Upper lobe of left lung (tissue), 6 donors: Measurements from ENCODE around the gene PDZK1IP1. TPM values are rescaled to one million over a fixed set of nuclear protein-coding genes. Genes with fewer than 3 reads are reported as not detected.

ENCODE experiments used
- ATAC-seq, 2 donors: fragments of 200-7000 bp; cut with Tn5 transposase; one replicate each; pipeline ENCODE4 v1.9.1; 2022; ENCODE audit warnings: mild to moderate bottlenecking in 2 of 2, moderate library complexity in 2 of 2; ENCODE audit not compliant: low FRiP score in 2 of 2
- DNase-seq, 2 donors: peaks; one replicate each; pipeline ENCODE4 v3.0.0-alpha.2; 2019 to 2020
- H3K27ac ChIP-seq, 4 donors: fragments of 200-600 bp; sonication (generic); one replicate each; pipeline ENCODE4 v1.5.1; 2016 to 2019
- H3K27me3 ChIP-seq, 4 donors: fragments of 200-600 bp; sonication (generic); one replicate each; pipeline ENCODE4 v1.5.1; 2017 to 2019
- H3K36me3 ChIP-seq, 4 donors: fragments of 200-600 bp; sonication (generic); one replicate each; pipeline ENCODE4 v1.5.1; 2016 to 2019
- H3K4me1 ChIP-seq, 4 donors: fragments of 200-600 bp; sonication (generic); one replicate each; pipeline ENCODE4 v1.5.1; 2018 to 2019
- H3K4me3 ChIP-seq, 4 donors: fragments of 200-600 bp; sonication (generic); one replicate each; pipeline ENCODE4 v1.5.1; 2017 to 2019; ENCODE audit warnings: mild to moderate bottlenecking in 2 of 4, moderate library complexity in 1 of 4
- H3K9me3 ChIP-seq, 4 donors: fragments of 200-600 bp; sonication (generic); one replicate each; pipeline ENCODE4 v1.5.1; 2018 to 2019
- EP300 ChIP-seq, 4 donors: sonication (generic); formaldehyde crosslinking; IDR thresholded peaks; one replicate each; pipeline ENCODE4 v1.5.1; 2017; ENCODE audit warnings: antibody characterized with exemption in 4 of 4, control low read depth in 2 of 4
- POLR2A ChIP-seq, 4 donors: fragments of 450-650 bp; IDR thresholded peaks; one replicate each; pipeline ENCODE4 v1.5.1; 2016 to 2017; ENCODE audit warnings: antibody characterized with exemption in 4 of 4, mild to moderate bottlenecking in 2 of 4
- POLR2AphosphoS5 ChIP-seq, 2 donors: sonication (generic); formaldehyde crosslinking; IDR thresholded peaks; one replicate each; pipeline ENCODE4 v1.5.1; 2017; ENCODE audit warnings: antibody characterized with exemption in 2 of 2
- WGBS, 2 donors: methylation state at CpG; one replicate each; pipeline ENCODE4 v1.1.5; 2017 to 2018; 5-methylcytosine and 5-hydroxymethylcytosine counted together
- total RNA-seq, 6 donors: library from RNA; depleted of rRNA in 4 of 6; stranded (reverse); fragments of >200 nt in 4 of 6; gene quantifications; one replicate each; pipeline versions ENCODE4 v1.1.0 to v1.2.1, GENCODE V29; 2016 to 2021
- TF ChIP-seq, protein P1 (sequence below), 6 experiments: fragments of 450-650 bp in 4 of 6; fragments of 200-600 bp in 2 of 6; sonication (generic) in 2 of 6; IDR thresholded peaks; one replicate each; pipeline ENCODE4 v1.5.1; 2016 to 2019; ENCODE audit warnings: antibody characterized with exemption in 6 of 6
- donor health status: DM: no; HTN: no; CAD: no; lungs with moderate emphysema.
- donor health status: DM: no; HTN: yes; CAD: no; lungs with severe emphysema.

The PDZK1IP1 gene
- total RNA-seq, 6 donors from 2014 or later, result 17.8 to 57.6 (median 41.4) TPM

DNA sequence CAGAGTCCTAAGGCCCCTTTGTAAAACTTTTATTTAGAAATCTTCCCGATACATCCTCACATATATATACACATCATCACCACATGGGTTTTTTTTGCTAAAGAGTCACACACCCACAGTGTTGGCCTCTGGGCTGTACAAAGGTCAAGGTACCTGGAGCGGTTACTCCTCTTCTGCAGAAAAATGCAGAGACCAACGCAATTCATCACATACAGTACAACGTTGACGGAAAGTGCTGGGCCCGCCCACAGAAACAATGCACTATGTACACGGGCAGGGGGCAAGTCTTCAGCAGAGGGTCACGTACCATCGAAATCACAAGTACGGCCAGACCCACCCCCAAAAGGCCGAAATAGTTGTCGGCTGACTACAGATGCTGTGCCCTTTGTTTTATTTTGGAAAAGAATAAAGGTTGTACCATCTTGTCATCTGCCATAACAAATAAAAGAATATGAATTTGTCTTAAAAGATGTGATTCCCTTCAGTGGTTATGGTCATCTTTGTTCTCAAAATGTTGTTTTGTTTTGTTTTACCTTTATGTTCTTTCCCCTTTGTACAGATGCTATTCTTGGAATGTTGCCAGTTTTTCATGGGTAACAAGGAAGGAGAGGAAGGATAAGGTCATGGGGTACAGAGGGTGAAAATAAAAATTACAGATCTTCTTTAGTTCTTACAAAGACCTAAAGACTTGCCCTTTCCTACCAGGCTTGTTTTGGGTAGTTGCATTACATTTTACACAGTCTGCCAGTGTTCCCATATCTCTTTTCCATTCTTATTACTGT, 26.6 kb upstream of the PDZK1IP1 start:
- no peak for ATAC-seq
- H3K27ac ChIP-seq, result no peak overlapping the region
- H3K36me3 ChIP-seq, result peaks cover 0 to 15% (median 0%) of the 10 kb centered on the region in 4 donors
- no peaks in the 10 kb centered on the region for H3K27me3 ChIP-seq
- no peaks in the 10 kb centered on the region for H3K9me3 ChIP-seq
- no peak for DNase-seq
- H3K4me3 ChIP-seq, result no peak overlapping the region
- WGBS, 2 donors, result 84 to 91% methylated on average over 12 of the region's 12 CpGs
- TF ChIP-seq EP300 (IDR thresholded peaks at IDR 0.05) (no peak), POLR2A (IDR thresholded peaks at IDR 0.05) (no peak), POLR2AphosphoS5 (IDR thresholded peaks at IDR 0.05) (no peak)
- TF ChIP-seq, protein P1, sequence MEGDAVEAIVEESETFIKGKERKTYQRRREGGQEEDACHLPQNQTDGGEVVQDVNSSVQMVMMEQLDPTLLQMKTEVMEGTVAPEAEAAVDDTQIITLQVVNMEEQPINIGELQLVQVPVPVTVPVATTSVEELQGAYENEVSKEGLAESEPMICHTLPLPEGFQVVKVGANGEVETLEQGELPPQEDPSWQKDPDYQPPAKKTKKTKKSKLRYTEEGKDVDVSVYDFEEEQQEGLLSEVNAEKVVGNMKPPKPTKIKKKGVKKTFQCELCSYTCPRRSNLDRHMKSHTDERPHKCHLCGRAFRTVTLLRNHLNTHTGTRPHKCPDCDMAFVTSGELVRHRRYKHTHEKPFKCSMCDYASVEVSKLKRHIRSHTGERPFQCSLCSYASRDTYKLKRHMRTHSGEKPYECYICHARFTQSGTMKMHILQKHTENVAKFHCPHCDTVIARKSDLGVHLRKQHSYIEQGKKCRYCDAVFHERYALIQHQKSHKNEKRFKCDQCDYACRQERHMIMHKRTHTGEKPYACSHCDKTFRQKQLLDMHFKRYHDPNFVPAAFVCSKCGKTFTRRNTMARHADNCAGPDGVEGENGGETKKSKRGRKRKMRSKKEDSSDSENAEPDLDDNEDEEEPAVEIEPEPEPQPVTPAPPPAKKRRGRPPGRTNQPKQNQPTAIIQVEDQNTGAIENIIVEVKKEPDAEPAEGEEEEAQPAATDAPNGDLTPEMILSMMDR (IDR thresholded peaks at IDR 0.05), result no peak
- H3K4me1 ChIP-seq, result peaks cover 5 to 13% (median 9%) of the 10 kb centered on the region in 4 donors

GRCh38 chr1:47215713-47216112, 25.9 kb upstream of the PDZK1IP1 start:
- TF ChIP-seq EP300 (IDR thresholded peaks at IDR 0.05), result no peak
- TF ChIP-seq, protein P1 (IDR thresholded peaks at IDR 0.05), result no peak
- TF ChIP-seq POLR2A (IDR thresholded peaks at IDR 0.05), result no peak
- no peak for TF ChIP-seq POLR2AphosphoS5 (IDR thresholded peaks at IDR 0.05)
- H3K4me3 ChIP-seq, result no peak overlapping the region
- H3K27ac ChIP-seq, result no peak overlapping the region
- DNase-seq (no peak), ATAC-seq (no peak)
- WGBS, 2 donors, result 89% methylated on average over 4 of the region's 4 CpGs
- H3K4me1 ChIP-seq, result peaks cover 5 to 20% (median 12%) of the 10 kb centered on the region in 4 donors
- H3K36me3 ChIP-seq, result peaks cover 0 to 13% (median 0%) of the 10 kb centered on the region in 4 donors
- no peaks in the 10 kb centered on the region for H3K27me3 ChIP-seq
- no peaks in the 10 kb centered on the region for H3K9me3 ChIP-seq

- Histone ChIP-seq H3K27me3 (no peaks in the 10 kb centered on the region), H3K4me3 (no peak overlapping the region), H3K36me3 (peaks cover 0 to 3% (median 0%) of the 10 kb centered on the region in 4 donors), H3K9me3 (no peaks in the 10 kb centered on the region), H3K4me1 (peaks cover 5 to 20% (median 15%) of the 10 kb centered on the region in 4 donors), H3K27ac (no peak overlapping the region)
- TF ChIP-seq POLR2AphosphoS5 (IDR thresholded peaks at IDR 0.05) (no peak), POLR2A (IDR thresholded peaks at IDR 0.05) (no peak), EP300 (IDR thresholded peaks at IDR 0.05) (no peak)
- TF ChIP-seq, protein P1 (IDR thresholded peaks at IDR 0.05), result no peak
- WGBS, 2 donors, result 57 to 73% methylated on average over 3 of the region's 3 CpGs
- no peak for DNase-seq
- ATAC-seq, result no peak
Measured at GRCh38 chr1:47214549-47214948, 24.7 kb upstream of the PDZK1IP1 start.

DNA sequence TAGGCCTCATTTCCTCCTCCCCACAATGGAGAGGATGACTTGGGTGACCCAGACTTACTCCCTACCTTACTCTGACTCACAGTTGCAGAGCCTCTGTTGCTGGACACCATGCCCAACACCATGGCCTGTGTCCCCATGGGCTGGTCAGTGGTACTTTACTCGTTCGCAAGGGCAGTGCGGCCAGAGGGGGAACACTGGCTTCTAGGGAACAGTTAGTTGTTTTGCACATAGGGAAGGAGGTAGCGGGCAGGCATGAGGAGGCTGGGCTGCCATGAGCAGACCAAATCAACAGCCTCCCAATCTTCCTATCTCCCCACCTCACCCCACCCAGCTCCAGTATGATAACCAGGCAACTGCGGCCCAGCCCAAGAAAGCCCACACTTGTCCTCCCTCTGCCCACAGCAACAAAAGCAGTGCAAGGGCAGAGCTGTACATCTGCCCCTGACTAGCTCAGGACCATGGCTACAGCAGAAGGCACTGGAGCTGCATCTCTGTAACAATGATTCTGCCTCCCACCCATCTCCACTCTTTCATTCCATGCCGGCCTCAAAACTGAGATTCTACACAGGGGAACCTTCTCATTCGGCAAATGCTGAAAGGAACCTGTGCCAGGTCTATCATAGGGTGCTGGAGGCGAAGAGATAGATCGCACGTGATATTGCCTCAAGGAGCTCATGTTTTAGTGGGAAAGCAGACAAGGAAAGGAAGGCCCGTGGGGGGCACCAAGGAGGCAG, 23.6 kb upstream of the PDZK1IP1 start:
- Histone ChIP-seq H3K9me3 (no peaks in the 10 kb centered on the region), H3K36me3 (no peaks in the 10 kb centered on the region), H3K4me3 (no peak overlapping the region), H3K27me3 (no peaks in the 10 kb centered on the region), H3K27ac (peak overlapping the region in 3 of 4 donors; percentile 63 to 83 (median 79)), H3K4me1 (peaks cover 5 to 20% (median 15%) of the 10 kb centered on the region in 4 donors)
- WGBS, 2 donors, result 76 to 86% methylated on average over 11 of the region's 11 CpGs
- TF ChIP-seq EP300 (IDR thresholded peaks at IDR 0.05), result no peak
- no peak for TF ChIP-seq POLR2A (IDR thresholded peaks at IDR 0.05)
- TF ChIP-seq, protein P1 (IDR thresholded peaks at IDR 0.05), result no peak
- no peak for ATAC-seq
- no peak for DNase-seq
